Stimulated activated CD4-positive, alpha-beta T cell treated with anti-CD3 and anti-CD28 coated beads, Interleukin-4, amount 100 ng/mL, for 48 hours (primary cell): ENCODE measurements around the gene TMEM82.

Source experiments
- DNase-seq, 2 donors: peaks; one replicate each; pipeline ENCODE4 v3.0.0-alpha.2; 2020; ENCODE audit warnings: low read depth in 2 of 2

TMEM82 gene

GRCh38 chr1:15736038-15736891 is 6.0 kb upstream of the TMEM82 start, which contains the start of gene SLC25A34:
Gene SLC25A34, plus strand, starts transcription at chr1:15736258. Its CDS starts 228 bp downstream, at chr1:15736486.
- no peak for DNase-seq

- DNase-seq, result no peak
Observed at GRCh38 chr1:15736892-15737261, 5.4 kb upstream of the TMEM82 start.

GRCh38 chr1:15737324-15738319 is 4.7 kb upstream of the TMEM82 start:
- DNase-seq, result no peak

- DNase-seq, result no peak
Observed at GRCh38 chr1:15738416-15739113, 3.7 kb upstream of the TMEM82 start.

GRCh38 chr1:15739259-15739658 is 3.0 kb upstream of the TMEM82 start:
- no peak for DNase-seq

GRCh38 chr1:15739745-15740144 is 2.6 kb upstream of the TMEM82 start:
- no peak for DNase-seq

GRCh38 chr1:15740924-15741850 is 1.1 kb upstream of the TMEM82 start:
- DNase-seq, result peak; percentile 61 to 67

- DNase-seq, result no peak
Observed at GRCh38 chr1:15744122-15744679, 1.9 kb downstream of the TMEM82 start.

- DNase-seq, result no peak
Observed at GRCh38 chr1:15747378-15747777, 5.1 kb downstream of the TMEM82 start.

GRCh38 chr1:15748264-15748663 is 6.0 kb downstream of the TMEM82 start:
- DNase-seq, result no peak

GRCh38 chr1:15748690-15749398 is 6.5 kb downstream of the TMEM82 start:
- no peak for DNase-seq

GRCh38 chr1:15749399-15750291 is 7.3 kb downstream of the TMEM82 start:
- no peak for DNase-seq

GRCh38 chr1:15750924-15751323 is 8.6 kb downstream of the TMEM82 start:
- DNase-seq, result no peak

GRCh38 chr1:15751717-15752116 is 9.4 kb downstream of the TMEM82 start:
- DNase-seq, result no peak

- DNase-seq, result no peak
Observed at GRCh38 chr1:15753776-15754175, 11.5 kb downstream of the TMEM82 start.

- no peak for DNase-seq
Observed at GRCh38 chr1:15755021-15755645, 12.8 kb downstream of the TMEM82 start.

- DNase-seq, result no peak
Observed at GRCh38 chr1:15755646-15756040, 13.3 kb downstream of the TMEM82 start.
